ENCODE measurements around the gene USP12.

DNA sequence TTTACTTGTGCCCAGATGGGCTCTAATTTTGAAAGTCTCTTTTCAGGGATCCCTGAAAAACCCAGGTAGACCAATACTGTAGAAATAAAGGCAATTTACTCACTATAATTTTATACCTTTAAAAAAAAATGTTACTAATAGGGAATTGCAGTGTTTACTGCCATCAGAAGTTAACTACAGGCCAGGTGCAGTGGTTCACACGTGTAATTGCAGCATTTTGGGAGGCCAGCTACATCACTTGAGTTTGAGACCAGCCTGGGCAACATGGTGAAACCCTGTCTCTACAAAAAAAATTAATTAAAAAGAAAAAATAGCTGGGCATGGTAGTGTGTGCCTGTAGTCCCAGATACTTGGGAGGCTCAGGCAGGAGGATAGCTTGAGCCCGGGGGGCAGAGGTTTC, 10.2 kb downstream of the USP12 start:
- TF ChIP-seq, protein P1, sequence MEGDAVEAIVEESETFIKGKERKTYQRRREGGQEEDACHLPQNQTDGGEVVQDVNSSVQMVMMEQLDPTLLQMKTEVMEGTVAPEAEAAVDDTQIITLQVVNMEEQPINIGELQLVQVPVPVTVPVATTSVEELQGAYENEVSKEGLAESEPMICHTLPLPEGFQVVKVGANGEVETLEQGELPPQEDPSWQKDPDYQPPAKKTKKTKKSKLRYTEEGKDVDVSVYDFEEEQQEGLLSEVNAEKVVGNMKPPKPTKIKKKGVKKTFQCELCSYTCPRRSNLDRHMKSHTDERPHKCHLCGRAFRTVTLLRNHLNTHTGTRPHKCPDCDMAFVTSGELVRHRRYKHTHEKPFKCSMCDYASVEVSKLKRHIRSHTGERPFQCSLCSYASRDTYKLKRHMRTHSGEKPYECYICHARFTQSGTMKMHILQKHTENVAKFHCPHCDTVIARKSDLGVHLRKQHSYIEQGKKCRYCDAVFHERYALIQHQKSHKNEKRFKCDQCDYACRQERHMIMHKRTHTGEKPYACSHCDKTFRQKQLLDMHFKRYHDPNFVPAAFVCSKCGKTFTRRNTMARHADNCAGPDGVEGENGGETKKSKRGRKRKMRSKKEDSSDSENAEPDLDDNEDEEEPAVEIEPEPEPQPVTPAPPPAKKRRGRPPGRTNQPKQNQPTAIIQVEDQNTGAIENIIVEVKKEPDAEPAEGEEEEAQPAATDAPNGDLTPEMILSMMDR (IDR thresholded peaks at IDR 0.05) = no peak
- TF ChIP-seq POLR2A (IDR thresholded peaks at IDR 0.05) = no peak

All from esophagus squamous epithelium (tissue), 4 donors.